ENCODE results near the gene KLHL20. TPM values are rescaled to one million over a fixed set of nuclear protein-coding genes. Genes with fewer than 3 reads are reported as not detected.
"Not testable (repeated sequence)": the region's sequence is repeated elsewhere in the genome, so short reads cannot be mapped to it uniquely, and the experiment has no call there.

Gene KLHL20
- total and polyA plus RNA-seq, 2 of the 8 experiments (the other 6 are each of a cell fraction or from before 2014, with no cell fraction given), result 4.9 to 12.3 TPM

DNA sequence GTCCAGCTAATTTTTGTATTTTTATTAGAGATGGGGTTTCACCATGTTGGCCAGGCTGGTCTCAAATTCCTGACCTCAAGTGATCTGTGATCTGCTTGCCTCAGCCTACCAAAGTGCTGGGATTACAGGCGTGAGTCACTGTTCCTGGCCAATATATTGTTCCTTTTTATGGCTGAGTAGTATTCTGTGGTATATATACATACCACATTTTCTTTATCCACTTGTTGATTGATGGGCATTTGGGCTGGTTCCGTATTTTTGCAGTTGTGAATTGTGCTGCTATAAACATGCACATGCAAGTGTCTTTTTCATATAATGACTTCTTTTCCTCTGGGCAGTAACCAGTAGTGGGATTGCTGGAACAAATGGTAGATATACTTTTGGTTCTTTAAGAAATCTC lies 21.3 kb downstream of the KLHL20 start:
- H3K4me3 ChIP-seq (ENCODE audit: extremely low read depth in 1 of 4, insufficient read depth in 2 of 4, low read depth in 3 of 4, low read length in 4 of 4); H2BK15ac ChIP-seq (ENCODE audit: low read length); H2BK5ac ChIP-seq (ENCODE audit: low read depth, low read length); H2AFZ ChIP-seq (ENCODE audit: low read length); H2BK20ac ChIP-seq (ENCODE audit: low read length); H3K79me2 ChIP-seq (ENCODE audit: control insufficient read depth in 1 of 2, insufficient read depth in 2 of 2, low read length in 2 of 2); H3K18ac ChIP-seq (ENCODE audit: extremely low read depth, low read length); H3K4me1 ChIP-seq (replicated peaks in 1 of 4; ENCODE audit: control insufficient read depth in 3 of 4, insufficient read depth in 4 of 4, low read length in 3 of 4); H3K4me2 ChIP-seq (ENCODE audit: insufficient read depth in 1 of 2, low read depth in 2 of 2, low read length in 2 of 2); H2BK12ac ChIP-seq (ENCODE audit: low read depth, low read length); H3K56ac ChIP-seq (replicated peaks; ENCODE audit: insufficient read length, low read depth, low read length); H3K23me2 ChIP-seq (ENCODE audit: low read depth, low read length); H3K27ac ChIP-seq (ENCODE audit: low read depth, low read length); H3K23ac ChIP-seq (ENCODE audit: insufficient read length); H4K91ac ChIP-seq (replicated peaks; ENCODE audit: insufficient read length, low read length); H4K20me1 ChIP-seq (replicated peaks in 1 of 2; ENCODE audit: control insufficient read depth in 1 of 2, insufficient read depth in 2 of 2, low read length in 2 of 2); H2BK120ac ChIP-seq (replicated peaks; ENCODE audit: low read depth, low read length); H4K5ac ChIP-seq (ENCODE audit: insufficient read length, low read depth, low read length); CTCF ChIA-PET (ENCODE audit: partially characterized antibody); DNase-seq (ENCODE audit: low read depth in 1 of 2, low spot score in 2 of 2); H3K4ac ChIP-seq (replicated peaks; ENCODE audit: insufficient read length, low read depth, low read length); FAIRE-seq; H3K27me3 ChIP-seq (replicated peaks in 1 of 4; ENCODE audit: control insufficient read depth in 3 of 4, extremely low read depth in 1 of 4, insufficient read depth in 3 of 4, low read length in 3 of 4); H2AK5ac ChIP-seq (ENCODE audit: low read depth, low read length); POLR2A ChIA-PET (ENCODE audit: partially characterized antibody); H3K9me3 ChIP-seq (ENCODE audit: insufficient read depth in 2 of 2, low read depth in 1 of 2, low read length in 1 of 2); H3K79me1 ChIP-seq (ENCODE audit: low read depth, low read length); H3K9ac ChIP-seq (replicated peaks in 1 of 4; ENCODE audit: extremely low read depth in 1 of 4, low read depth in 3 of 4, low read length in 3 of 4); H4K8ac ChIP-seq (ENCODE audit: extremely low read depth, insufficient read depth, low read length); H3K14ac ChIP-seq (ENCODE audit: insufficient read length): not testable (repeated sequence)
- WGBS, 2 experiments (ENCODE audit: extremely low coverage in 1 of 2, insufficient coverage in 1 of 2, insufficient read length in 1 of 2, insufficient replicate concordance in 2 of 2, low coverage in 1 of 2, low lambda C conversion rate in 2 of 2, missing lambda C conversion rate in 1 of 2), result 89% methylated on average over 2 of the region's 2 CpGs; no CpG with 5 or more reads in 1 of the 2 experiments
- peaks cover 0 to 10% (median 5%) of the 10 kb centered on the region in 4 experiments; a peak in 1 of 8 replicates for H3K36me3 ChIP-seq (ENCODE audit: control insufficient read depth in 2 of 4, insufficient read depth in 4 of 4, low read length in 3 of 4)

Measured in H1 (cell line).